HG03457 (cell line): Measurements from ENCODE around the gene OR1A1.
"Not testable (repeated sequence)": the region's sequence is repeated elsewhere in the genome, so short reads cannot be mapped to it uniquely, and the experiment has no call there.

Experiments used
- ATAC-seq: cut with Tn5 transposase; IDR thresholded peaks from one replicate; pipeline ENCODE4 v1.9.1; 2021; ENCODE audit warnings: moderate number of reproducible peaks; ENCODE audit not compliant: unreplicated experiment

OR1A1 gene, protein sequence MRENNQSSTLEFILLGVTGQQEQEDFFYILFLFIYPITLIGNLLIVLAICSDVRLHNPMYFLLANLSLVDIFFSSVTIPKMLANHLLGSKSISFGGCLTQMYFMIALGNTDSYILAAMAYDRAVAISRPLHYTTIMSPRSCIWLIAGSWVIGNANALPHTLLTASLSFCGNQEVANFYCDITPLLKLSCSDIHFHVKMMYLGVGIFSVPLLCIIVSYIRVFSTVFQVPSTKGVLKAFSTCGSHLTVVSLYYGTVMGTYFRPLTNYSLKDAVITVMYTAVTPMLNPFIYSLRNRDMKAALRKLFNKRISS

DNA sequence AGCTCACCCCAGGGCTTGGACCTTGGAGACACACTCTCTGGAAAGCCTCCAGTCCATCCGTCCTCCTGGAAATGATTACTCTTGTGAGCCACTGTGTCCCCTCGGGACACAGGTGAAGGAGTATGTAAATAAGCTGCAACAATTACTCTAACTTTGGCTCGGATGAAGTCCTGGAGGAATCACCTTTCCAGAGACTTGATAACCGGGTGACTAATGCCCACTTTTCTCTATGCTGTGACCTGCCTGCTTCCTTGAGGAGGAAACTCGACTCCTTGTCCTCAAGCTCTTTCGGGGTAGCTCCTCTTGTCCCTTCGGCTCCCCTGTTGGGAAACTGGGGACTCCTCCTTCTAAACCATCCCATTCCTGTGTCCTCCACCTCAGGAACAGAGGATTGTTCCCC is at the start of gene OR1A1:
Gene OR1A1, plus strand, starts transcription at position 301 of the 400 bp plus-strand sequence. CDS start 7,954 bp downstream, outside the sequence.
- no peak for ATAC-seq

DNA sequence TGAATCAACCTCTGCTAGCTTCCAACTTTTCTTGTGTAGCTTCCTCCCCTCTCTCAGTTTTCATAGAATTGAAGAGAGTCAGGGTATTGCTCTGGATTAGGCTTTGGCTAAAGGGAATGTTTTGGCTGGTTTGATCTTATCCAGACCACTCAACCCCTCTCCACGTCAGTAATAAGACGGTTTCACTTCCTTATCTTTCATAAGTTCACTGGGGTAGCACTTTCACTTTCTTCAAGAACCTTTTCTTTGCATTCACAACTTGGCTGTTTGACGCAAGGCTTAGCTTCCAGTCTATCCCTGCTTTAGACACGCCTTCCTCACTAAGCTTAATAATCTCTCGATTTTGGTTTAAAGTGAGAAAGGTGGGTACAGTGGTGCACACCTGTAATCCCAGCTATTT is 39.9 kb upstream of the OR1A1 start:
- no peak for ATAC-seq

- ATAC-seq: no peak
Observed at GRCh38 chr17:3189961-3190360, 17.5 kb upstream of the OR1A1 start.

GRCh38 chr17:3197219-3197618 is 10.2 kb upstream of the OR1A1 start, which contains the start of gene OR1A2:
Gene OR1A2, plus strand, starts transcription at chr17:3197519. Its CDS starts 0 bp downstream, at chr17:3197519.
- no peak for ATAC-seq

DNA sequence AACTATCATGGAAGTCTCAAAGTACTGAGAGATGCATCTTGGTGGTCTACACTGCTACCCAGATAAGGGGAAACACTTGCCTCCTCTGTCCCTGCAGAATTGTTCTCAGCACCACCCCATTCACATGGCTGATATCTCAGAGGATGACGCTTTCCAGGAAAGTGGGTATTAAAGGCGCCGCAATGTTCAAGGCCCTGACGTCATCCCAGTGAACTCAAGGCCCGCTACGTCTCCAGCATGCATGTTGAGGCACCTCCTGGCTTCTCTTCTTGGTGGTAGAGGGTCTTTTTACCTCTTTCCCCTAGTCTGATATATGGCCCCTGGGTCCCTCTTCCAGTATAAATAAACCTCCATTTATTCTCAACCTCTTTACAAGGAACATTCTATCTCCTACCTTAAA is 1.0 kb downstream of the OR1A1 start:
- ATAC-seq: no peak

DNA sequence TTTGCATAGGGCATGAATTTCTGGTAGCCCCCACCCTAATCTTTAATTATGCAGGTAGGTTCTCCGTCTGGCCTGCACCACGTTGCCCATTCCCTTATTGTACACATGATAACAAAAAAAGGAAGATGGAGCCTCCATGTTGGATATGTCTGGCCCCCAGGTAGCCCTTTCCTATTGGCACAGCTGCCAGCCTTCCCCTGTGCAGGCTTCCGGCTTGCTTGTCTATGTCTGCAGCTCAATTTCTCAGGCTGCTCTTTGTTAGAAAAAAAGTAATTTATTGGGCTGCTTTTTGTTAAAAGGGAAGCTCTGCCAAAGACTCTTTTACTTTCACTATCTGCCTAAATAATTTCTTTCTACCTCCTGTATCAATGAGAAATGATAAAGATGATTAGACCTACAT is 5.5 kb downstream of the OR1A1 start:
- ATAC-seq: no peak

DNA sequence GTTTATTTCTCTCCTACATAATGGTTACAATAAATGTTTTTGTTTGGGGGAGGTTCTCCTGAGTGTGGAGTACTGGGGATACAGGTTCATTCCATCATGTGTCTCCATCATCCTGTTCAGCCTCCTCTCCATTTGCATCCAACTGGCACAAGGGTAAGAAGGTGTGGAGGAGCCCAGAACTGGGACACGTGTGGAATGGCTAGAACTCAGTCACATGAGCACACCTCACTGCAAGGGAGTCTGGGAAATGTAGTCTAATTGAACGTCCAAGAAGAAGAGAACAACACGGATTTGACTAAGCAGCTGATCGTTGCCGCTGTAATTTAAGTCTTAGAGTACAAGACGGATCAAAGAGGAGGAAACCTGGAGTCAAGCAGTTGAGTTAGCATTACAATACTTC is 6.1 kb downstream of the OR1A1 start:
- ATAC-seq: no peak

DNA sequence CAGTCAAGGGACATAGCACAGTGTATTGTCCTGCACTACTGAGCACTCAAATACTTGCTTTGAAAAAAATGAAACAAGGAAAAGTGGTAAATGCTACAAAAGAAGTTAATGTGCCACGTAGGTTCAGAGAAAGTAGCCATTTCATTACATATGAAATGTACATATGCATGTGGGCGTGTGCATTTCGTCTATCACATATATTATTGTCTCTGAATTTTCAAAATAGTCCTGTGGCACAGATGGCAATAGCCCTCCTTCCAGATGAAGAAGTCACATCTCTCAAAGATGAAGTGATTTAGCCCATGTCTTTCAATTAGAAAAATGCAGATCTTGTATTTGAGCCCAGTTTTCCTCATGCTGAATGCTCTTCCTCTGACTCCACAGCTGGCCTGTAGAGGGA is 12.5 kb downstream of the OR1A1 start:
- not testable (repeated sequence) for ATAC-seq

DNA sequence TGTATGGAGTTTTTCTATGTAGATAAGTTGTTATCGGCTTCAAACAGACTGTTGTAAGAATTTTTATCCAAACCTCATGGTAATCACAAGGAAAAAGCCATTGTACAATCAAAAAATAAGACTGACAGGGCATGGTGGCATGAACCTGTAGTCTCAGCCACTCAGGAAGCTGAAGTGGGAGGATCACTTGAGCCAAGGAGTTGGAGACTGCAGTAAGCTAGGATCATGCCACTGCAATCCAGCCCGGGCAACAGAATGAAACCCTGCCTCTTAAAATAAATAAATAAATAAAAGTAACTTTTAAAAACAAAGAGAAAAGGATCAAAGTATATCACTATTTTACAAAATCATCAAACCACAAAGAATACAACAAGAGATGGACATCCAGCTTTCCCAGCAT is 14.4 kb downstream of the OR1A1 start:
- ATAC-seq: no peak

DNA sequence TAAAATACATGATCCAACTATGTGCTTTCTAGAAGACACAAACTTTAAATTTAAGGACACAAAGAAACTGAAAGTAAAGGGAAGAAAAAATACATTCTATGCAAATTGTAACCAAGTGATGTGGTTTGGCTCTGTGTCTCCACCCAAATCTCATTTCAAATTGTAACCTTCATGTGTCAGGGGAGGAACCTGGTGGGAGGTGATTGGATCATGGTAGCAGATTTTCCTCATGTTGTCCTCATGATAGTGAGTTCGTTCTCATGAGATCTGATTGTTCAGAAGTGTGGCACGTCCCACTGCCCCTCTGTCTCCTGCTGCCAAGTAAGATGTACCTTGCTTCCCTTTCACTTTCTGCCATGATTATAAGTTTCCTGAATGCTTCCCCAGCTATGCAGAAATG is 15.0 kb downstream of the OR1A1 start:
- no peak for ATAC-seq

DNA sequence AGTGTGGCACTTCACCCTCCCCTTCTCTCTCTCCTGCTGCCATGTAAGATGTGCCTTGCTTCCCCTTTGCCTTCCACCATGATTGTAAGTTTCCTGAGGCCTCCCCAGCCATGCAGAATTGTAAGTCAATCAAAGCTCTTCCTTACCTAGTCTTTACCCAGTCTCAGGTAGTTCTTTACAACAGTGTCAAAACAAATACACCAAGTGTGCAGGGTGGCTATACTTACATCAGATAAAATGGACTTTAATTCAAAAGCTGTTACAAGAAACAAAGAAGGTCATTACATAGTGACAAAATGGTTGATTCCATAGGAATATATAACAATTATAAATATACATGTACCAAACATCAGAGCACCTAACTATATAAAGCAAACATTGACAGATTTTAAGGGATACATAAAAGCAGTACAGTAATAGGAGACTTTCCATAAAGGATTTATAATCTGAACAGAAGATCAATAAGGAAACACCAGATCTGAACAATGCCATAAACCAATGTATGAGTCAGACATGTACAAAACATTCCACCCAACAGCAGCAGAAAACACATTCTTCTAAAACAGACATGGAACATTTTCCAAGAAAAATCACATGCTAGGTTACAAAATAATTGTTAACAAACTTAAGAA is 17.4 kb downstream of the OR1A1 start:
- not testable (repeated sequence) for ATAC-seq

- ATAC-seq: not testable (repeated sequence)
Observed at GRCh38 chr17:3232300-3232699, 24.8 kb downstream of the OR1A1 start.

DNA sequence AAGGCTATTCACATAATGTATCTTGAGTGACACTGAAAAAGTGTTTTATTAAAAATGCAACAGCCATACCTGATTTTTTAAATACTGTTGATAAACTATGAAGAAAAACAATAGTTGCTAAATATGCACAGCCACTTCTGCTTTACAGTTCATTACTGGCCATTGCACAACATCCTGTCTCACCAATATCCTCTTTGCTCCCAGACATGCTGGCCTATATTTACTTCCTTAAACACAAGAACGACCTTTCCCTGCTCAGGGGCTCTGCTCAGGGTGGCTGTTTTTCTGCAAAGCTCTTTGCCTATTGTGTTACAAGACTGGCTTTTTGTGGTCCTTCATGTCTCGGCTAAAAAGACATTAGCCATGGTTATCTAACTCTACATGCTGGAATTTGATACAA is 31.2 kb downstream of the OR1A1 start:
- not testable (repeated sequence) for ATAC-seq

DNA sequence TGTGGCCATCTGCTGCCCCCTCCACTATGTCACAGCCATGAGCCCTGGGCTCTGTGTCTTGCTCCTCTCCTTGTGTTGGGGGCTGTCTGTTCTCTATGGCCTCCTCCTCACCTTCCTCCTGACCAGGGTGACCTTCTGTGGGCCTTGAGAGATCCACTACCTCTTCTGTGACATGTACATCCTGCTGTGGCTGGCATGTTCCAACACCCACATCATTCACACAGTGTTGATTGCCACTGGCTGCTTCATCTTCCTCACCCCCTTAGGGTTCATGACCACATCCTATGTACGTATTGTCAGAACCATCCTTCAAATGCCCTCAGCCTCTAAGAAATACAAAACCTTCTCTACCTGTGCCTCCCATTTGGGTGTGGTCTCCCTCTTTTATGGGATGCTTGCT is 33.6 kb downstream of the OR1A1 start:
- not testable (repeated sequence) for ATAC-seq

DNA sequence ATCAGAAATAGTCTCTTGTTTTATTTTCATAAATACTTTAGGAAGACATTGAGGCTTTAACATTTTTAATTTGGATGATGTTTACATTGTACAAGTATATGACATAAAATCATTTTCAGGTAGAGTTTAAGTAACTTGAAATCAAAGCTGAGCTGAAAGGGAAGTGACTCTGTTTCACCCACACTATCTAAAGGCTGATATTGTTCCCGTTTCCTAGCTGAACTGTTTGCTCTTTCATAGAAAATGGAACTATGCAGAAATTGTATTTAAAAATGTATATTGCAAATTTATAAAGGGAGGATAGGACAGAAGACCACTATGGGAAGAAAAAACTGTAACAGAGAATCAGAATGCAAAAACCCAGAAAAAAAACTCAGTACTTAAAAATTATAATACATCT is 37.4 kb downstream of the OR1A1 start:
- ATAC-seq: not testable (repeated sequence)

GRCh38 chr17:3249013-3249412 is 41.5 kb downstream of the OR1A1 start:
- ATAC-seq: not testable (repeated sequence)

DNA sequence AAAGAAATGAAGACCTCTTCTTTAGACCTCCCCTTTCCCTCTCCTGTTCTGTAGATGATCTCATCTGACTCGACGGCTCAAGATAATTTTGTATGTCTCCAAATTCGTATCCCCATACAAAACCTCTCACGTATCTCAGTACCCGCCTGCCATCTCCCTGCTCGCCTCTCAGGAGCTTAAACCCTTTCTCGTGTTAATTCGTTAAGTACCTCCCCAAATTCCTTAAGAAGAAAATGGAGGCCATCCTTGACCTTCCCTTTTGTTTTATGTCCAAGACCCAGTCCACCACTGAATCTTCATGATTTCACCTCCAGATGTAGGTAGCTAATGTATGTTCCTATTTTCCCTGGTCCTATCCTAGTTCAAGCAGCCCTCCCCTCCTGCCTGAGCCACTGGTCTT is 49.1 kb downstream of the OR1A1 start:
- no peak for ATAC-seq

GRCh38 chr17:3260163-3260562 is 52.7 kb downstream of the OR1A1 start:
- ATAC-seq: no peak

- no peak for ATAC-seq
Observed at GRCh38 chr17:3260600-3260999, 53.1 kb downstream of the OR1A1 start.
